ENCODE measurements around the gene PSMD11. TPM values are rescaled to one million over a fixed set of nuclear protein-coding genes. Genes with fewer than 3 reads are reported as not detected.

The PSMD11 gene
- total and polyA plus RNA-seq, 2 of the 8 experiments (the other 6 are each of a cell fraction or from before 2014, with no cell fraction given) = 68.4 to 171 TPM

DNA sequence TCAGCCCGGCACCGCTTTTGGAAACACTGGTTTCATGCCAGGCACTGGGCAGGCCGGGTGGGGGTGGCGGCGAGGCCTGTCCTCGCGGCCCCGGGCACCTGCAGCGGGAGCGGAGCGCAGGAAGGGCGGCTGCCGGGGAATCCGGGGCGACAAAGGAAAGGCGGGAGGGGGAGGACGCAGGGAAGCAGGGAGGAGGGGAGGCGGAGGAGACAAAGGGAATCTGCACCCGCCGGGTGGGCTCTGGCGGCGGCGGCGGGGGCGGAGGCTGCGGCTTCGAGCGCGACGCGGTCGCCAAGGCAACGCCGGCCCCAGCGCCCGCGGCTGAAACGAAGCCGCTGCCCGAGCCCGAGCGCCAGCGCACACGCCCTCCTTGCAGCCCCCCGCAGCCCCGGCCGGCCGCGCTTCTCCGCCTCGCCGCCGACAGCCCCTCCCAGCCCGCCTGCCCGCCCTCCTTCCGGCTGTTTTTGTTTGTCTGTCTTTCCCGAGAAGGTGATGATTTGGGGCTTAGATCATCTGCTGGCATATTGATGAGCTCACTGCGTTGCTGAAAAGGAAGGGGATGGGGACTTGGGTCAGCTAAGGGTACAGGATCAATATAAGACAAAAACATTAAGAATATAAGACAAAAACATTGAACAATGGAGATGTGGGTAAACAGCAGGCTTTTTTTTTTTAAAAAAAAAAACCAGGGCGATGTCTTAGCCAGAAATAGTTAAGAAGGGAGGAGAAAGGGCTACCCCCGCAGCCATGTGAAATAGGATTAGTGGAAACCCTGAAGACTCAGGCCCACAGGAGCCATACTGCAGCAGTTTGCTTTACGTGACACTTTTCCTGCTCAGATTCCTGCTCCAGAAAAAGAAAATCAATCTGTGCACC is 75.2 kb downstream of the PSMD11 start:
- peak overlapping the region; percentile 64; the same call in 1 of the 2 replicates for H3K18ac ChIP-seq (ENCODE audit: extremely low read depth, low read length)
- H3K23ac ChIP-seq (ENCODE audit: insufficient read length) = no peak overlapping the region
- no peak overlapping the region; the same call in 1 of the 2 replicates for H2BK12ac ChIP-seq (ENCODE audit: low read depth, low read length)
- no peak overlapping the region for H3K56ac ChIP-seq (replicated peaks; ENCODE audit: insufficient read length, low read depth, low read length)
- H2BK5ac ChIP-seq (ENCODE audit: low read depth, low read length) = 0 out of 2 replicates have a peak overlapping the region, but pooled peaks have one; percentile 13
- H4K5ac ChIP-seq (ENCODE audit: insufficient read length, low read depth, low read length) = peak overlapping the region; percentile 66
- no peak for FAIRE-seq
- no peak overlapping the region for H2AFZ ChIP-seq (ENCODE audit: low read length)
- H2BK15ac ChIP-seq (ENCODE audit: low read length) = no peak overlapping the region
- no peak overlapping the region for H3K4ac ChIP-seq (replicated peaks; ENCODE audit: insufficient read length, low read depth, low read length)
- no peaks in the 10 kb centered on the region for H3K79me2 ChIP-seq (ENCODE audit: control insufficient read depth in 1 of 2, insufficient read depth in 2 of 2, low read length in 2 of 2)
- 6% methylated on average over 9 of the region's 61 CpGs; no CpG with 5 or more reads in 1 of the 2 experiments for WGBS, 2 experiments (ENCODE audit: extremely low coverage in 1 of 2, insufficient coverage in 1 of 2, insufficient read length in 1 of 2, insufficient replicate concordance in 2 of 2, low coverage in 1 of 2, low lambda C conversion rate in 2 of 2, missing lambda C conversion rate in 1 of 2)
- peak; percentile 60 to 84 for DNase-seq (ENCODE audit: low read depth in 1 of 2, low spot score in 2 of 2)
- H3K14ac ChIP-seq (ENCODE audit: insufficient read length) = peak overlapping the region; percentile 29
- H3K27me3 ChIP-seq (replicated peaks in 1 of 4; ENCODE audit: control insufficient read depth in 3 of 4, extremely low read depth in 1 of 4, insufficient read depth in 3 of 4, low read length in 3 of 4) = no peaks in the 10 kb centered on the region; a peak in 2 of 7 replicates
- H2BK20ac ChIP-seq (ENCODE audit: low read length) = no peak overlapping the region
- H4K20me1 ChIP-seq (replicated peaks in 1 of 2; ENCODE audit: control insufficient read depth in 1 of 2, insufficient read depth in 2 of 2, low read length in 2 of 2) = no peaks in the 10 kb centered on the region
- H3K4me2 ChIP-seq (ENCODE audit: insufficient read depth in 1 of 2, low read depth in 2 of 2, low read length in 2 of 2) = peak overlapping the region; percentile 72 to 83
- CTCF ChIA-PET (ENCODE audit: partially characterized antibody) = interaction anchor here (0.6 to 2.9 kb wide), 3 partner anchors 17 to 168 kb away, joined by 3 to 8 read pairs (median 5); no protein-coding TSS in a partner anchor
- peaks cover 3% of the 10 kb centered on the region; the same call in 1 of the 2 replicates for H3K23me2 ChIP-seq (ENCODE audit: low read depth, low read length)
- no peak overlapping the region for H2AK5ac ChIP-seq (ENCODE audit: low read depth, low read length)
- peaks cover 21 to 46% (median 27%) of the 10 kb centered on the region in 4 experiments for H3K4me1 ChIP-seq (replicated peaks in 1 of 4; ENCODE audit: control insufficient read depth in 3 of 4, insufficient read depth in 4 of 4, low read length in 3 of 4)
- peak overlapping the region; percentile 56 for H4K91ac ChIP-seq (replicated peaks; ENCODE audit: insufficient read length, low read length)
- peak overlapping the region in 3 of 4 experiments; percentile 59 to 75 (median 73); a peak in 5 of 7 replicates for H3K9ac ChIP-seq (replicated peaks in 1 of 4; ENCODE audit: extremely low read depth in 1 of 4, low read depth in 3 of 4, low read length in 3 of 4)
- H3K79me1 ChIP-seq (ENCODE audit: low read depth, low read length) = no peaks in the 10 kb centered on the region
- peak overlapping the region; percentile 93; the same call in 1 of the 2 replicates for H4K8ac ChIP-seq (ENCODE audit: extremely low read depth, insufficient read depth, low read length)
- no peaks in the 10 kb centered on the region for H3K36me3 ChIP-seq (ENCODE audit: control insufficient read depth in 2 of 4, insufficient read depth in 4 of 4, low read length in 3 of 4)
- H3K4me3 ChIP-seq (ENCODE audit: extremely low read depth in 1 of 4, insufficient read depth in 2 of 4, low read depth in 3 of 4, low read length in 4 of 4) = peak overlapping the region; percentile 37 to 65 (median 55)
- H3K27ac ChIP-seq (ENCODE audit: low read depth, low read length) = peak overlapping the region; percentile 57; the same call in 1 of the 2 replicates
- POLR2A ChIA-PET (ENCODE audit: partially characterized antibody) = interaction anchor here (1.0 to 5.3 kb wide), 6 partner anchors 16 to 36 kb away, joined by 3 to 35 read pairs (median 4); partner anchors contain the start of gene CDK5R1
- H3K9me3 ChIP-seq (ENCODE audit: insufficient read depth in 2 of 2, low read depth in 1 of 2, low read length in 1 of 2) = no peaks in the 10 kb centered on the region
- no peak overlapping the region for H2BK120ac ChIP-seq (replicated peaks; ENCODE audit: low read depth, low read length)
- TF ChIP-seq KDM1A (IDR thresholded peaks at IDR 0.05; ENCODE audit: borderline replicate concordance, low read length) (no peak), POLR2A (IDR thresholded peaks at IDR 0.05; ENCODE audit: control extremely low read depth in 1 of 2, low read depth in 2 of 2, low read length in 2 of 2) (peak in 1 of 2 experiments; percentile 47; a peak in 1 of 3 replicates), NANOG (IDR thresholded peaks at IDR 0.05; ENCODE audit: insufficient read depth, low read depth, low read length, poor library complexity, severe bottlenecking) (no peak), SAP30 (IDR thresholded peaks at IDR 0.05; ENCODE audit: insufficient read depth, insufficient replicate concordance, low read length) (no peak), BCL11A (IDR thresholded peaks at IDR 0.05; ENCODE audit: low read depth in 2 of 2, low read length in 2 of 2) (no peak), SIN3A (conservative IDR thresholded peaks at IDR 0.05 in 1 of 2, IDR thresholded peaks at IDR 0.05 in 1 of 2; ENCODE audit: low read depth in 1 of 2, low read length in 2 of 2) (peak in 1 of 2 experiments; percentile 89; a peak in 2 of 4 replicates), RNF2 (IDR thresholded peaks at IDR 0.05; ENCODE audit: borderline replicate concordance, low read depth, low read length, missing control alignments, poor library complexity, severe bottlenecking) (no peak), PHF8 (conservative IDR thresholded peaks at IDR 0.05; ENCODE audit: low read depth, low read length) (0 out of 2 replicates have a peak, but pooled peaks have one; percentile 16), TAF7 (optimal IDR thresholded peaks at IDR 0.05; ENCODE audit: borderline replicate concordance, low read depth, low read length) (no peak)
